Ishikawa (cell line): ENCODE measurements around the gene XPO5.

Experiments used
- CEBPB ChIP-seq: IDR thresholded peaks from 2 replicates; pipeline ENCODE4 v1.6.1; 2012
- CREB1 ChIP-seq: IDR thresholded peaks from 2 replicates; pipeline ENCODE4 v1.6.1; 2012; ENCODE audit warnings: low read depth
- EGR1 ChIP-seq: IDR thresholded peaks from 2 replicates; pipeline ENCODE4 v1.6.1; 2012
- EP300 ChIP-seq: IDR thresholded peaks from 2 replicates; pipeline ENCODE4 v1.6.1; 2012; ENCODE audit warnings: borderline replicate concordance
- FOXM1 ChIP-seq: IDR thresholded peaks from 2 replicates; pipeline ENCODE4 v1.6.1; 2012; ENCODE audit warnings: low read depth, borderline replicate concordance
- MAX ChIP-seq: IDR thresholded peaks from 2 replicates; pipeline ENCODE4 v1.6.1; 2012
- NFIC ChIP-seq: IDR thresholded peaks from 2 replicates; pipeline ENCODE4 v1.6.1; 2012
- RAD21 ChIP-seq: IDR thresholded peaks from 2 replicates; pipeline ENCODE4 v1.6.1; 2012; ENCODE audit warnings: low read depth
- REST ChIP-seq: IDR thresholded peaks from 2 replicates; pipeline ENCODE4 v1.6.1; 2012; ENCODE audit warnings: low read depth, mild to moderate bottlenecking
- TAF1 ChIP-seq: IDR thresholded peaks from 2 replicates; pipeline ENCODE4 v1.6.1; 2012; ENCODE audit warnings: low read depth, mild to moderate bottlenecking
- TCF12 ChIP-seq: IDR thresholded peaks from 2 replicates; pipeline ENCODE4 v1.6.1; 2012; ENCODE audit warnings: low read depth
- TEAD4 ChIP-seq: IDR thresholded peaks from 2 replicates; pipeline ENCODE4 v1.6.1; 2012
- USF1 ChIP-seq: IDR thresholded peaks from 2 replicates; pipeline ENCODE4 v1.6.1; 2012
- YY1 ChIP-seq: IDR thresholded peaks from 2 replicates; pipeline ENCODE4 v1.6.1; 2012; ENCODE audit warnings: low read depth
- ZBTB7A ChIP-seq: IDR thresholded peaks from 2 replicates; pipeline ENCODE4 v1.6.1; 2012; ENCODE audit warnings: low read depth

The XPO5 gene

GRCh38 chr6:43559328-43559727 lies 16.5 kb downstream of the XPO5 start:
- TF ChIP-seq CEBPB: no peak
- TF ChIP-seq TCF12: no peak
- no peak for TF ChIP-seq YY1
- TF ChIP-seq REST: no peak
- TF ChIP-seq RAD21: no peak
- TF ChIP-seq EGR1: no peak
- TF ChIP-seq TAF1: no peak
- no peak for TF ChIP-seq USF1
- TF ChIP-seq FOXM1: no peak
- TF ChIP-seq EP300: no peak
- TF ChIP-seq ZBTB7A: no peak
- TF ChIP-seq TEAD4: no peak
- TF ChIP-seq MAX: no peak
- TF ChIP-seq CREB1: no peak
- TF ChIP-seq NFIC: no peak

- no peak for TF ChIP-seq YY1
Observed at GRCh38 chr6:43547222-43547621, 28.6 kb downstream of the XPO5 start.

- TF ChIP-seq FOXM1 (no peak), MAX (no peak), EP300 (no peak), REST (no peak), ZBTB7A (no peak), NFIC (no peak)
Observed at GRCh38 chr6:43544461-43544860, 31.4 kb downstream of the XPO5 start.

GRCh38 chr6:43541774-43542471 lies 33.9 kb downstream of the XPO5 start:
- no peak for TF ChIP-seq TAF1
- TF ChIP-seq NFIC: no peak
- no peak for TF ChIP-seq EP300
- TF ChIP-seq CREB1: no peak
- TF ChIP-seq FOXM1: no peak
- TF ChIP-seq ZBTB7A: no peak
- TF ChIP-seq TCF12: no peak
- TF ChIP-seq RAD21: no peak
- no peak for TF ChIP-seq YY1
- no peak for TF ChIP-seq REST
- TF ChIP-seq MAX: no peak
- no peak for TF ChIP-seq USF1
- TF ChIP-seq EGR1: no peak

GRCh38 chr6:43540507-43540906 lies 35.3 kb downstream of the XPO5 start:
- no peak for TF ChIP-seq EP300
- TF ChIP-seq CEBPB: no peak
- no peak for TF ChIP-seq TEAD4
- TF ChIP-seq NFIC: no peak
- no peak for TF ChIP-seq YY1
- no peak for TF ChIP-seq FOXM1
- TF ChIP-seq RAD21: no peak
- no peak for TF ChIP-seq EGR1
- no peak for TF ChIP-seq MAX
- TF ChIP-seq CREB1: no peak
- TF ChIP-seq ZBTB7A: no peak
- TF ChIP-seq REST: no peak
- no peak for TF ChIP-seq TAF1
- TF ChIP-seq USF1: no peak
- no peak for TF ChIP-seq TCF12
